GM18873 (cell line): ENCODE measurements around the gene PAF1.
A peak's percentile ranks its signal among the peaks of the same experiment; 100 is the strongest.

Experiments used
- ATAC-seq: cut with Tn5 transposase; IDR thresholded peaks from one replicate; pipeline ENCODE4 v1.9.1; 2021; ENCODE audit warnings: mild to moderate bottlenecking, moderate library complexity, moderate number of reproducible peaks; ENCODE audit not compliant: unreplicated experiment, low FRiP score

The PAF1 gene

GRCh38 chr19:39390751-39391437, at the start of gene PAF1, which contains the start of gene MED29:
PAF1 (minus strand) TSS chr19:39391106; CDS start chr19:39390864, 242 bp downstream.
MED29 (plus strand) TSS chr19:39391378; CDS start chr19:39391423, 45 bp downstream.
- peak; percentile 92 for ATAC-seq

GRCh38 chr19:39438270-39438934, 47.5 kb upstream of the PAF1 start:
- ATAC-seq = no peak

- ATAC-seq = no peak
Observed at GRCh38 chr19:39436350-39436716, 45.4 kb upstream of the PAF1 start.

GRCh38 chr19:39435499-39436349, 44.8 kb upstream of the PAF1 start, which contains the start of gene RPS16:
RPS16 (minus strand) TSS chr19:39435949; CDS start chr19:39435895, 54 bp downstream.
- ATAC-seq = peak; percentile 66

- no peak for ATAC-seq
Observed at GRCh38 chr19:39434123-39435076, 43.5 kb upstream of the PAF1 start.

- ATAC-seq = no peak
Observed at GRCh38 chr19:39433480-39434079, 42.7 kb upstream of the PAF1 start.

GRCh38 chr19:39432677-39433025, 41.7 kb upstream of the PAF1 start:
- no peak for ATAC-seq

GRCh38 chr19:39430675-39431593, 40.0 kb upstream of the PAF1 start:
- no peak for ATAC-seq

- no peak for ATAC-seq
Observed at GRCh38 chr19:39428283-39429112, 37.6 kb upstream of the PAF1 start.

GRCh38 chr19:39427707-39428106, 36.8 kb upstream of the PAF1 start:
- no peak for ATAC-seq

GRCh38 chr19:39426170-39426569, 35.3 kb upstream of the PAF1 start:
- no peak for ATAC-seq

GRCh38 chr19:39425744-39426143, 34.8 kb upstream of the PAF1 start:
- ATAC-seq = no peak

GRCh38 chr19:39424934-39425333, 34.0 kb upstream of the PAF1 start:
- ATAC-seq = no peak

- no peak for ATAC-seq
Observed at GRCh38 chr19:39423258-39424086, 32.6 kb upstream of the PAF1 start.

- ATAC-seq = no peak
Observed at GRCh38 chr19:39422020-39422419, 31.1 kb upstream of the PAF1 start.

- ATAC-seq = no peak
Observed at GRCh38 chr19:39420769-39421168, 29.9 kb upstream of the PAF1 start.

GRCh38 chr19:39419003-39419402, 28.1 kb upstream of the PAF1 start:
- no peak for ATAC-seq
